NCI-H446 (cell line): Measurements from ENCODE around the gene SPTBN5.

ENCODE experiments used
- DNase-seq, 2 experiments: peaks; one replicate each; lab custom pipeline; 2025; lab: John Stamatoyannopoulos, UW

The SPTBN5 gene

DNA sequence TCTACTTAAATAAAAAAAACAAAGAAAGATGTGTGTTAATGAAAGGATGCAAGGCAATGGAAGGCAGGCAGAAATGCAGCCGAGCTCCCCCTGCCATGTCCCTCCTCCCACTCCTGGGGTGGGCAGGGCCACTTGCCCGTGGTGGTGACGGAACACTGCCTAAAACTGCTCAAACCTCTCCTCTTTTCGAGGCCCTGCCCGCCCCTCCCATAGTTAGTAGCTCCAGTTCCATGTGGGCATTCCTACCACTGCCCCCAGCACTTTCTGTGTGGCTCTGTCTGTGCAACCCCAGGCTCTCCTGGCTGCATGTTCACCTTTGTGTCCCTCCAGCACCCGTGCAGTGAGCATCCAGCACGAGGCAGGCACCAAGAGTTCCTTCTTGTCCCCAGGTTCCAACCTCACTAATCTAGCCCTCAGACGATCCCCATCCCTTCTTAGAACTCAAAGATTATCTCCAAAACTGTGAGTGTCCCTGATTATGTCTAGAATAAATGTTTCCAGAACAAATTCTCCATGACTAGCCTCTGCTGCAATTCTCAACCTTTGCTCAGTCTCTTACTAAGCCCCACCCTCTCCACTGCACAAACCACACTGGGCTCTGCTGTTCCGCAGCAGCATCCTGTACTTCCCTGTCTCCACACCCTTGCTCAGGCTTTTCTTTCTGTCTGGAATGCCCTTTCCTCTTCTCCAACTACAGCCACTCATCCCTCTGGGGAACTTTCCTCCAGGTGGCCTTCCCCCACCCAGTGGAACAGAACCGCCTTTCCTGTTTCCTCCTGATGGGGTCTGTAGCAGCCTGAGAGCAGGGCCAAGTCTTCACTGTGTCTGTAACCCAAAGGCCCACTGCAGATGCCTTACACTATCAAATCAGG is 32.6 kb upstream of the SPTBN5 start:
- DNase-seq: no peak

DNA sequence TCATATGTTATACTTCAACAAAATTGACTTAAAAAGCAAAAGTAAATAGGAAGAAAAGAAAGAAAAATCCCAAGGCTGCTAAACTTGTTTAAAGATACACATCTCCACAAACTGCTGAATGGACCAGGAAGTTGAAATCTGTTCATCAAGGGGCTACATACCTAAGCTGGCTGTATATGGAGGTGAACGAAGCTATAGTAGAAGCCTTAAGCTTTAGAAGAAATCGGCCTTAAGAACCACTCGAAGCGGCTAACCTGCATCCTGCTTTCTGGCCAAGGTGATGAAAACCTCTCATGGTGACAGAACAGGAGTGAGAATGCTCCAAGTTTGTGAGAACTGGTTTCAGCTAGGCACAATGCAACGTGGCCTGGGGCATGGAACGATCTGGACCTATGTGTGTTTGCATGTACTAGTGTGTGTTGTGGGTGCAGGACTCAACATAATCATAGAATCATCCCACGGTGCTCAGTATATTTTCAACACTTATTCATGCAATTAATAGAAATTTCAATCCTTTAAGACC is 31.3 kb upstream of the SPTBN5 start:
- no peak for DNase-seq

DNA sequence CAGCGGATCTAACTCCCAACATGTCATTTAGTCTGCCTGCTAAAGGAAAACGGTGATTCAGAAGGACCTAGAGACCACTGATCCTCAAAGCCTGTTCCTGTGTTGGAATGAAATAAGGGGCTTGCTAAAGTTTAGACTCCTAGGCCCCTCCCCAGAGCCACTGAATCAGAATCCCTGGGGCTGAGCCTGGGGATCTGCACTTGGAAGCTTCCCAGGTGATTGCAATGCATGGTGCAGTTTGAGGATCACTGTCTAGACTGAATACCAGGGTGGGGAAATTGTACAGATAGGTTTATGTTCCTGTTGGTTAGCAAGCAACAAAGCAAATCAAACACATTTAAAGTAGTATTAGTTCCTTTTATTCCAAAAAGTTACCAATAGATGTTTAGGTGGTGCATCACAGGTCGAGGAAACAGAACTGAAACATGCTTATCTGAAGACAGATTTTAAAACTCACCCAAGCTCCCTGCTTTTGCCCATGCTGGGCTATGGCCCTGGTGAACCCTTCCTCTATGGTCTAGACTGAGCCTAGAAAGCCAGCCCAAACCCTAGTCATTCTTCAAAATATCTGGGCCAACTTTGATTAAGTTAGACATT is 29.6 kb upstream of the SPTBN5 start:
- no peak for DNase-seq

GRCh38 chr15:41922353-41922752 is 28.5 kb upstream of the SPTBN5 start:
- DNase-seq: no peak

DNA sequence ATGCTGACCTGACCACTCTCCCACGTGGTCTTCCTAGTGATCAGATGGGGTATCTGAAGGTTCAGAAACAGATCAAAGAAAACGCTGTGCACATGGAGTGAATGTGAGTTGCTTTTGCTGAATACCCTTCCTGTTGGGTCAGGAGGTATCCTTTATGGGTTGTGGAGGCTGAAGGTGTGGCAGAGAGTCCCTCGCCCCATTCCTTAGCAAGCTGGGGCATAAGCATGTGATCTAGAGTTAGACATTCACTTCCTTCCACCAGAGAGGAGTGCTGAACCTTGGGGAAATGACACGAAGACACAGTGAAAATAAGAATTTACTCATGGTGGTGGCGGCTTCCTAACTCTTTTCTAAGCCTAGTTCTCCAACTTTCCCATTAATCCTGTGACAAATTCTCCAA is 27.8 kb upstream of the SPTBN5 start:
- no peak for DNase-seq

GRCh38 chr15:41921167-41921566 is 27.3 kb upstream of the SPTBN5 start:
- no peak for DNase-seq

- no peak for DNase-seq
Observed at GRCh38 chr15:41919954-41920538, 26.2 kb upstream of the SPTBN5 start.

DNA sequence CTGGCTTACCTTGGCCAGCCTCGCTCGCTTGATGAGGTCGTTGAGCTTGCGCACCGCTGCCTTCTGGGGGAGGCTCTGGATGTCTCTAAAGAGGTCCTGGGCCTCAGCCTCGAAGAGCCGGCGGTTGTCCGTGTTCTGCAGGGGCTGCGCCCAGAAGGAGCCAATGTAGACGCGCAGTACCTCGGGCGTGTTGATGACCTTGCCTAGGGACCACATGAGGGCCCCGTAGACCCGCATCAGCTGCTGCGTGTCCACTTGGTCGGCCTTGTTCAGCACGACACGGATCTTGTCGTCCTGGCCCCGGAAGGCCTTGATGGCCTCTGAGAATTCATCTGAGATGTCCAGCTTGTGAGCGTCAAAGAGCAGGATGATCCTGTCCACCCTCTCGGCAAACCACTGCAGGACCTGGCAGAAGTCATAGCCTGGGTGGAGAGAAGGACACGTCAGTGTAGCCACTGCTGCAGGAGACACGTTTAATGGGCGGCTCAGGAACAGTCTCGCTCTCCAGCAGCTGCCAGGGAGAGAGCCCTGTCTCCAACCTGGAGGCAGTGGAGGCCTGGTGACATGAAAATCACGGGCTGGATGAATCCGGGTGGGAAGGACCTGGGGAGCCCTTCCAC is 25.5 kb upstream of the SPTBN5 start:
- DNase-seq: no peak

GRCh38 chr15:41918506-41919126 is 24.8 kb upstream of the SPTBN5 start:
- DNase-seq: no peak

DNA sequence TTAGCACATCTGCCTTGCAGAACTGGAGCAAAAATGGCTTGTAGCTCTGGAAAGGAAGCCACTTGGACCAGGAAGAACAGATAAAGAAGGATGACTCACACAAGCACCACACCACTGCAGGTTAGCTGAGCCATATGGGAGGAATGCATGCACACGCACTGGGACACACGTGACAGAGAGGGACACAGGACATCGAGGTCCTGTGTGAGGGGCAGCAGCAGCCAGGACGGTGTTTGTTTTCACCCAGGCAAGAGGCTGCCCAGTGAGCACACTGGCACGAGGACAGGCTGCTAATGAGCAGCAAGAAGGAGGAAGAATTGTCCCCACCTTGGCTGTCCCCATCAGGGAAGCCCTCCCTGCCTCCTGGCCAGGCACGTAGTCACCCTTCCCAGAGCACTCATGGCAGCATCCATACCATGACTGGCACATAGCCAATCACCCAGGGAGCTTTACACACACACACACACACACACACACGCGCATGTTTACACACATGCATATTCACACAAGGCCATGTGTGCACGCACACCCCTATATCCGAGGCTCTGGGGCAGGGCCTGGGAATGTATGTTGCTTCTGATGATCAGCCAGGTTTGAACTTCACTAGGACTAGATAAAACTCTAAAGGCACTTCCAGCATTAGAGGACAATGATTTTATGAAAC is 24.0 kb upstream of the SPTBN5 start:
- DNase-seq: no peak

GRCh38 chr15:41915255-41915994 is 21.6 kb upstream of the SPTBN5 start:
- no peak for DNase-seq

- DNase-seq: no peak
Observed at GRCh38 chr15:41914411-41914810, 20.6 kb upstream of the SPTBN5 start.

- no peak for DNase-seq
Observed at GRCh38 chr15:41913256-41913655, 19.4 kb upstream of the SPTBN5 start.

- no peak for DNase-seq
Observed at GRCh38 chr15:41911691-41912345, 18.0 kb upstream of the SPTBN5 start.

GRCh38 chr15:41908736-41909461 is 15.0 kb upstream of the SPTBN5 start:
- DNase-seq: no peak

GRCh38 chr15:41907141-41907540 is 13.3 kb upstream of the SPTBN5 start:
- no peak for DNase-seq

DNA sequence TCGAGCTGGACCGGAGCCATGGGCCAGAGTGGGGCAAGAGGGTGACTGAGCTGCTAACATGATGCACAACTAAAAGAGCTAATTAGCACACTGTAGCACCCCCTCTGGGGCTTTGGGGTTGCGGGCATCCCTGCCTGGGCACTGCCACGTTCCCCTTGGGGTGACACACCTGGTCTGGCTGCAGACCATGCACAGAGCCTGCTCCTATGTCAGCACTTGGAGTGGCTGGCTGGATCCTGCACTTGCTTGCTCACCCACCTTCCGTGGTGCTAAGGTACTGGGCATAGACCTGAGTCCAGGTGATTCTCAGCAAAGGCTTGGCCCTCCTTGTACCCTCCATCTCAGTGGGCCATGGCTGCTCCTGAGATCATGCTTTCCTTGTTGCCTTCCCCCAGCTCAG is 12.8 kb upstream of the SPTBN5 start:
- no peak for DNase-seq

- DNase-seq: no peak
Observed at GRCh38 chr15:41905036-41905793, 11.4 kb upstream of the SPTBN5 start.

GRCh38 chr15:41904541-41905005 is 10.7 kb upstream of the SPTBN5 start:
- DNase-seq: peak; percentile 38 to 80
